ENCODE measurements around the gene KLF7.

DNA sequence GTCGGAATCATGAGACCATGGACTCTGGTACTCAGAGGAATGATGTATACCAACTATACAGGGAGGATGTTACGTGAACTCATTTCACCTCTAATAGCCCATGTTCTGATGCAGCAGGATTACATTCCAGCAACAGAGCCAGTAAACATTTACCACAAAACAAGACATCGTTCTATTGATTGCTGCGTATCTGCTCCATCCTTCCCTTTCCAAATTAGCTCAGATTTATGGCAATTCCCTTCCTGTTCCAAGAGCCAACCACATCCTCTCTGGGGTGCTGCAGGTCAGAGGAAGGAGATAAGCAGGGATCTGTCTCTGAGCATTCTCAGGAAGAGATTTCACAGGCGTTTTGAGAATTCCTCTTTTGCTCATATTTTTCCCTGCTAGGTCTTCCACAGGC lies 98.3 kb downstream of the KLF7 start:
- TF ChIP-seq REST (IDR thresholded peaks at IDR 0.05; ENCODE audit: borderline replicate concordance), result no peak
- no peak for TF ChIP-seq REST (CRISPR knock-in tag; IDR thresholded peaks at IDR 0.05; ENCODE audit: low read depth)
- TF ChIP-seq CHD2 (IDR thresholded peaks at IDR 0.05; ENCODE audit: low read depth, low read length), result no peak
- TF ChIP-seq ZZZ3 (IDR thresholded peaks at IDR 0.05), result no peak
- no peak for TF ChIP-seq CTCF (IDR thresholded peaks at IDR 0.05 in 2 of 3, conservative IDR thresholded peaks at IDR 0.05 in 1 of 3; ENCODE audit: insufficient read depth in 2 of 3, low read depth in 1 of 3, low read length in 3 of 3)
- TF ChIP-seq ZNF12 (CRISPR knock-in tag; IDR thresholded peaks at IDR 0.05), result no peak
- TF ChIP-seq RFX5 (IDR thresholded peaks at IDR 0.05; ENCODE audit: low read depth, low read length), result no peak
- no peak for TF ChIP-seq ERF (CRISPR knock-in tag; IDR thresholded peaks at IDR 0.05)
- no peak for TF ChIP-seq TCF7 (IDR thresholded peaks at IDR 0.05; ENCODE audit: borderline replicate concordance)
- no peak for TF ChIP-seq PTTG1 (tag; IDR thresholded peaks at IDR 0.05; ENCODE audit: low read depth)
- no peak for TF ChIP-seq KAT8 (IDR thresholded peaks at IDR 0.05; ENCODE audit: low read depth)
- no peak for TF ChIP-seq JUNB (CRISPR knock-in tag; conservative IDR thresholded peaks at IDR 0.05)
- no peak for TF ChIP-seq POLR2AphosphoS5 (IDR thresholded peaks at IDR 0.05; ENCODE audit: control insufficient read depth, insufficient read depth, low read depth, low read length)
